ENCODE data around the gene SAXO1.

SAXO1 gene

GRCh38 chr9:18907927-18908625 is 124.9 kb downstream of the SAXO1 start:
- no peak for DNase-seq

- DNase-seq: peak; percentile 48
Measured at GRCh38 chr9:18906656-18907395, 126.2 kb downstream of the SAXO1 start.

GRCh38 chr9:18905883-18906629 is 127.0 kb downstream of the SAXO1 start:
- no peak for DNase-seq

DNA sequence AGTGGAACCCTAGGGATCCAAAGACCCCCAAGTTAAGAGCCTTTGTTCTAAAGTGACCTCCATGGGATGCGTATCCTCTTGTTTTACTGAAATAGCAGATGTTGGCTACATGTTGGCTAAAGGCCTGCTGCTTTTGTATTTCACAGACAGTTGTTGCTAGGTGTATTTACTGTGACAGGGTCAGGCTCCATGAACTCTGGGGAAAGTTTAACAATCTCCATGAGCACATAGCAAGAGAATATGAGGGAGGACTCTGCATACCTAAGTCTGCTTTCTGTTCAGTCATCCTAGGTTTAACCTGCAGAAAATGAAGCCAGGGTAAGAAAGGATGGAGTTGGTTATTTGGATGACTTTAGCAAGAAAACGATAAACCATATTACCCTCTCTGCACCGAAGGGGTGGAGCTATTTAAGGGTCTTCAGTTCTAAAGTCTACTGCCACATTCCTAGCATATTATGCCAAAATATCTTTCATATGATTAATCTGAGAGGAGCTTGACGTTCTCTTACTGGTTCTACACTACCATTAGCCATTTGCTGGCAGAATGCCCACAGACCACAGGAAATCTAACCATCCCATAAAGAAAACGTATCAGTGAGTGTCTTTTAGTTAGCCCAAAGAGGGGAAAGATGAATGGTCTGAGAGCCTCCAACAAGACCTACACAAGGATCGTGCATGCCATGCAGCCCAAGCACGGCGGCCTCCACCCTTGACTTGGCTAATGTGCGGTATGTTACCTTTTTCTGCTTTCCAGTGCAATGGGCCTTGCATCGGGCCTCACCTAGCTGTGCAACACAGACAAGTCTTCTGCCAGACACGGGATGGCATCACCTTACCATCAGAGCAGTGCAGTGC is 127.8 kb downstream of the SAXO1 start:
- peak; percentile 57 for DNase-seq

GRCh38 chr9:18903450-18903849 is 129.6 kb downstream of the SAXO1 start:
- DNase-seq: no peak

GRCh38 chr9:18896531-18897179 is 136.4 kb downstream of the SAXO1 start:
- DNase-seq: peak; percentile 51

DNA sequence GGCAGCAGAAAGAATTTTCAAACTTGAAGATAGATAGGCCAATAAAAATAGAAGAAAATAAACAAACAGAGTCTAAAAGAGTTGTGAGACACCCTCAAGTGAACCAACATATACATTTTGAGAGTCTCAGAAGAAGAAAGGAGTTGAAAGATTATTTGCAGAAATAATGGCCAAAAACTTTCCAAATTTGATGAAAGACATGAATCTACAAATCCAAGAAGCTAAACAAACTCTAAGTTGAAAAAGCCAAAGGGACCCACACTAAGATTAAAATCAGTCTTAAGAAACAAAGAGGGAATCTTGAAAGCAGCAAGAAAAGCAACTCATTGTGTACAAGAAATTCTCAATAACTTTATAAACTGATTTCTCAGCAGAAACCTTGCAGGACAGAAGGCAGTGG is 137.0 kb downstream of the SAXO1 start:
- DNase-seq: no peak

GRCh38 chr9:18893491-18893890 is 139.5 kb downstream of the SAXO1 start:
- DNase-seq: no peak

DNA sequence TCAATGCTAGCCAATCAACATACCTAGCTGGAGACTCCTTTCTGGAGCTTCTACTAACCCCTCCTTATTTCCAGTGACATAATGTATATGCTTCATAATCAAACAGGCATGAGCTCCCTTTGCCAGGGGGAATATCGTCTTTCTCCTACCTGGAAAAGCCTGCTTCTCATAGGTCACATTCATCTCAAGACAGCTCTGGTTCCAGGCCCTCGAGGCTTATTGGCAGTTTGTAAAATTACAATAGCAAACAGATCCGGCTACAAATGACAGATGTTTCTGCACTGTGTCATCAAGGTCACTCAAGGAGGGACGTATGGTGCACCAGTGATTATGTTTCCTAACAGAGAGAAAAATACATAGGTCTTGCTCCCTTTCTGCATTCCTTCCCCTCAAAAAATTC is 140.0 kb downstream of the SAXO1 start:
- no peak for DNase-seq

- DNase-seq: no peak
Measured at GRCh38 chr9:18891946-18892670, 140.9 kb downstream of the SAXO1 start.

- DNase-seq: peak; percentile 2
Measured at GRCh38 chr9:18890372-18890771, 142.6 kb downstream of the SAXO1 start.

DNA sequence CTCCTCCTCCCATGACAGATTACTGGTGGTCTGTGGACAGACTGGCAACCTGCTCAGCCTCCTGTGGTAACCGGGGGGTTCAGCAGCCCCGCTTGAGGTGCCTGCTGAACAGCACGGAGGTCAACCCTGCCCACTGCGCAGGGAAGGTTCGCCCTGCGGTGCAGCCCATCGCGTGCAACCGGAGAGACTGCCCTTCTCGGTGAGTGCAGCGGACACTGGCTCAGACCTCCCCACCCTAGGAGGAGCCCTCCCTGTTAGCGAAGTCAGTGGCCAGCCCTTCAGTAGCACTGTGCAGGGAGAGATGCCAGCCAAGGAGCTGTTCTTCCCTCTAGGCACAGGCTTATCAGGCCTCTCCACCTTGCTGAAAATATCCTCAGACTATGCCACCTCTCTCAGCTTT is 143.5 kb downstream of the SAXO1 start:
- DNase-seq: no peak

DNA sequence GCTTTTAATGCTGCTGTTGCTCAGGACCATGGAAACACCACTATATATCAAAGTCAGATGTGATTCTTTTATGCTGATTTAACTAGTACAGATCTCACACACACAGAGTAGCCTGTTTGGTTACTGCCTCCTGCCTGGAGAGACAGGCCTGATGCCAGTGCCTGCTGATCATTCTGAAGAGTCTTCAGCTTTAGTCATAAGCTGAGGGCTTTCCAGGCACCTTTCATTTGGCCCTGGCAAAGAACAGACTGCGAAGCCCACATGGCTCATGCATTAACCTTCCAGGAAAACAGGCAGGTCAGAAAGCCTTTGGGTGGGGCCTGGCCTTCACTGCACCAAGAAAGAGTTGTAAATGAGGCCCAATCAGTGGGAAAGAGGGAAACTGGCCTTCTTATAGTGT is 144.7 kb downstream of the SAXO1 start:
- no peak for DNase-seq

DNA sequence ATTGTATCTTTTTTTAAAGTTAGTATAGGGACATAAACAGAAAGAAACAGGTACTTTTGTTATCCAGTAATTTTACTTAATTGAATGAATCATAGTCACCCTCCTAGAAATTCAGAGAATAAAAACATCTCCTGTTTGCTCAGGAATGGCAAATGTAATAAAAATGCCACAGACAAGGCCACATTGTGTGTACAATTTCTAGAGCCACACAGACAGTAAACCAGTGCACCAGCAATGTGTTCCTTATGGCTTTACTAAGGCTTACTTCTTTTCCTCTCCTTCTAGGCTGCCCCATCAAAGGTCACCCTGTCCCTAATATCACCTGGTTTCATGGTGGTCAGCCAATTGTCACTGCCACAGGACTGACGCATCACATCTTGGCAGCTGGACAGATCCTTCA is 145.5 kb downstream of the SAXO1 start:
- DNase-seq: no peak

- DNase-seq: no peak
Measured at GRCh38 chr9:18881758-18882157, 151.3 kb downstream of the SAXO1 start.

DNA sequence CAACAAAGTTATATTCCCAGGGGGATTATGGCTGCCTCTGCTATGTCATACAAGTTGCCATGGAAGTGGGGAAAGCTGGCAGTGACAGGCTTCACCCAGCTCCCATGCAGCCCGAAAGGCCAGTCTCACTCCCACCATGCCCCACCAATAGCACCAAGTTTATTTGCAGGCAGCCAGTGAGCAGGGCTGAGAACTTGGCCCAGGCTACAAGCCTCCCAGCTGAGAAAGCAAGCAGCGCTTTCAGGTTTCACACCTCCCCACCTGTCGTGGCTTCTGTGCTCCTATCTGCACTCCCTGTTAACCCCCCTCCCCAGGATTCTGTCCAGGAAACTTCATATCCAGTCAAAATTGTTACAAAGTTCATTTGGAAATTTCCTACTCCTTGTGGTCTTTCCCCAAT is 155.0 kb downstream of the SAXO1 start:
- DNase-seq: no peak

Data from HCEC 1CT (cell line).